GM12878 (cell line): ENCODE measurements around the gene XPNPEP1. TPM values are rescaled to one million over a fixed set of nuclear protein-coding genes. Genes with fewer than 3 reads are reported as not detected.

Experiments
- ATAC-seq: fragments of 200-7000 bp; cut with Tn5 transposase; 3 replicates; pipeline ENCODE4 v1.9.1; 2020; ENCODE audit warnings: mild to moderate bottlenecking, moderate library complexity
- BruUV-seq: library from RNA; stranded (reverse); fragments of 400-500 nt; replicated peaks from 2 replicates; lab custom pipeline; 2021; lab: Mats Ljungman, UMichigan
- CTCF ChIA-PET: fragments of 300-600 bp; sonication (Branson Sonifier 250); formaldehyde crosslinking; extraction: SDS; loops from one replicate; lab custom pipeline; 2021; ENCODE audit warnings: inconsistent platforms; lab: Yijun Ruan, JAX
- POLR2A ChIA-PET: fragments of 350-600 bp; formaldehyde crosslinking; extraction: SDS; loops from one replicate; lab custom pipeline; 2021; ENCODE audit warnings: inconsistent platforms; lab: Charles Lee
- RAD21 ChIA-PET: fragments of 300-600 bp; sonication (Branson Sonifier 250); formaldehyde crosslinking; loops from one replicate; lab custom pipeline; 2023; ENCODE audit warnings: antibody characterized with exemption; ENCODE audit not compliant: unreplicated experiment; lab: Charles Lee
- SMC1A ChIA-PET: fragments of 300-600 bp; sonication (Branson Sonifier 250); formaldehyde crosslinking; loops from one replicate; lab custom pipeline; 2023; ENCODE audit not compliant: unreplicated experiment, uncharacterized antibody; lab: Charles Lee
- DNase-seq: peaks from one replicate; pipeline ENCODE4 v3.0.0-alpha.2; 2011; ENCODE audit warnings: low read depth, low spot score
- FAIRE-seq: peaks from 3 replicates; lab custom pipeline; 2011; peaks lifted over from hg19 to GRCh38; lab: Jason Lieb, UNC
- H2AFZ ChIP-seq: 2 replicates; pipeline ENCODE4 v1.6.0; 2011; ENCODE audit warnings: low read depth, low read length, control low read depth; ENCODE audit not compliant: control insufficient read depth
- H3K27ac ChIP-seq: 2 replicates; pipeline ENCODE4 v1.5.1; 2011; ENCODE audit warnings: control low read depth; ENCODE audit not compliant: control insufficient read depth, insufficient read depth
- H3K27me3 ChIP-seq, 2 experiments: replicated peaks in 1 of 2; 2 replicates each; pipeline versions ENCODE4 v1.6.0 to v1.6.1; 2011; ENCODE audit warnings: low read length in 1 of 2; ENCODE audit not compliant: control insufficient read depth in 2 of 2, insufficient read depth in 2 of 2
- H3K36me3 ChIP-seq, 2 experiments: 2 replicates each; pipeline ENCODE4 v1.5.1; 2011; ENCODE audit warnings: low read length in 1 of 2; ENCODE audit not compliant: control insufficient read depth in 2 of 2, insufficient read depth in 2 of 2
- H3K4me1 ChIP-seq: 2 replicates; pipeline ENCODE4 v1.6.1; 2011; ENCODE audit warnings: mild to moderate bottlenecking, low read length, moderate library complexity, mixed read lengths; ENCODE audit not compliant: control insufficient read depth, insufficient read depth
- H3K4me2 ChIP-seq: 2 replicates; pipeline ENCODE4 v1.6.0; 2011; ENCODE audit warnings: control low read depth; ENCODE audit not compliant: control insufficient read depth, insufficient read depth
- H3K4me3 ChIP-seq: fragments of 200-600 bp; sonication (generic); 2 replicates; pipeline ENCODE4 v1.5.1; 2016
- H3K79me2 ChIP-seq: 2 replicates; pipeline ENCODE4 v1.6.0; 2011; ENCODE audit warnings: low read length; ENCODE audit not compliant: control insufficient read depth, insufficient read depth
- H3K9ac ChIP-seq: 2 replicates; pipeline ENCODE4 v1.8.0; 2011; ENCODE audit warnings: low read length, control low read depth, mixed read lengths; ENCODE audit not compliant: control insufficient read depth, insufficient read depth
- H3K9me3 ChIP-seq: replicated peaks from 3 replicates; pipeline ENCODE4 v1.5.1; 2011; ENCODE audit warnings: mild to moderate bottlenecking, low read length; ENCODE audit not compliant: control insufficient read depth, insufficient read depth
- H4K20me1 ChIP-seq: 2 replicates; pipeline ENCODE4 v1.6.0; 2011; ENCODE audit not compliant: control insufficient read depth, insufficient read depth
- CHD1 ChIP-seq: IDR thresholded peaks from 2 replicates; pipeline ENCODE4 v1.6.1; 2012; ENCODE audit warnings: low read depth, low read length, improper control_type of control experiment
- EED ChIP-seq: sonication (generic); IDR thresholded peaks from 2 replicates; pipeline ENCODE4 v1.6.1; 2016; ENCODE audit warnings: antibody characterized with exemption, low read depth
- FOS ChIP-seq: IDR thresholded peaks from 3 replicates; pipeline ENCODE4 v1.6.1; 2011; ENCODE audit warnings: borderline replicate concordance; ENCODE audit not compliant: insufficient read length; ENCODE audit errors: extremely low read depth
- IRF3 ChIP-seq: fragments of 450-650 bp; IDR thresholded peaks from 2 replicates; pipeline ENCODE4 v1.6.1; 2014; ENCODE audit warnings: mild to moderate bottlenecking
- KDM1A ChIP-seq: fragments of 200-600 bp; sonication (generic); IDR thresholded peaks from 2 replicates; pipeline ENCODE4 v1.6.1; 2016; ENCODE audit warnings: borderline replicate concordance
- MEF2B ChIP-seq: fragments of 450-650 bp; IDR thresholded peaks from 2 replicates; pipeline ENCODE4 v1.6.1; 2018; ENCODE audit warnings: mild to moderate bottlenecking, moderate library complexity; ENCODE audit not compliant: partially characterized antibody, poor library complexity, severe bottlenecking
- MTA3 ChIP-seq: IDR thresholded peaks from 2 replicates; pipeline ENCODE4 v1.6.1; 2012; ENCODE audit warnings: low read length, inconsistent platforms, borderline replicate concordance
- NFXL1 ChIP-seq: fragments of 450-650 bp; IDR thresholded peaks from 2 replicates; pipeline ENCODE4 v1.6.1; 2017; ENCODE audit warnings: antibody characterized with exemption, mild to moderate bottlenecking, borderline replicate concordance
- RELA ChIP-seq: fragments of 450-650 bp; IDR thresholded peaks from 2 replicates; pipeline ENCODE4 v1.8.0; 2014; ENCODE audit warnings: borderline replicate concordance; ENCODE audit not compliant: partially characterized antibody
- SMAD1 ChIP-seq: fragments of 450-650 bp; IDR thresholded peaks from 2 replicates; pipeline ENCODE4 v1.6.1; 2018; ENCODE audit warnings: mild to moderate bottlenecking, low read depth; ENCODE audit not compliant: partially characterized antibody
- SREBF2 ChIP-seq: IDR thresholded peaks from 2 replicates; pipeline ENCODE4 v1.6.1; 2012; ENCODE audit warnings: mild to moderate bottlenecking, low read length
- SUZ12 ChIP-seq: fragments of 200-600 bp; sonication (generic); IDR thresholded peaks from one replicate; pipeline ENCODE4 v1.6.1; 2018; ENCODE audit warnings: antibody characterized with exemption, mild to moderate bottlenecking; ENCODE audit not compliant: unreplicated experiment
- ZNF274 ChIP-seq: IDR thresholded peaks from one replicate; pipeline ENCODE4 v1.8.0; 2011; ENCODE audit not compliant: insufficient read length, insufficient read depth
- ZZZ3 ChIP-seq: IDR thresholded peaks from 2 replicates; pipeline ENCODE4 v1.6.1; 2011; ENCODE audit warnings: low read depth; ENCODE audit not compliant: control insufficient read depth, insufficient read length
- WGBS: methylation state at CpG from one replicate; pipeline ENCODE4 v1.1.6; 2016; ENCODE audit warnings: low lambda C conversion rate; ENCODE audit not compliant: insufficient replicate concordance, insufficient coverage; ENCODE audit errors: missing lambda C conversion rate; 5-methylcytosine and 5-hydroxymethylcytosine counted together
- in situ Hi-C: fragments of 300-500 bp; cut with MboI; formaldehyde crosslinking; loops from 9 replicates; pipeline ENCODE4 v1.14.3; 2018; ENCODE audit warnings: mixed read lengths
- intact Hi-C: fragments of 100-400 bp; cut with micrococcal nuclease; formaldehyde crosslinking; loops from one replicate; pipeline ENCODE4 v1.14.2; 2022; ENCODE audit not compliant: unreplicated experiment
- polyA plus RNA-seq, 11 experiments: library from polyadenylated mRNA; depleted of rRNA in 4 of 11; unstranded in 6 of 11; stranded (reverse) in 5 of 11; fragments of >200 nt; fragmentation: Nextera tagmentation in 4 of 11; fragmentation: Illumina TruSeq in 1 of 11; extraction: Ambion mirVana in 4 of 11; extraction: Trizol in 1 of 11; gene quantifications; 1 replicate in 1 of 11; 2 replicates in 10 of 11; pipeline versions ENCODE4 v1.2.1 to v1.2.3, GENCODE V29; 2011 to 2016; ENCODE audit warnings: inconsistent platforms in 2 of 11, missing spikeins in 2 of 11, low read depth in 1 of 11
- total RNA-seq, 4 experiments: library from RNA; depleted of rRNA in 3 of 4; stranded (reverse); fragments of >200 nt in 3 of 4; fragmentation: Illumina TruSeq in 1 of 4; extraction: Trizol in 1 of 4; gene quantifications; 2 replicates each; pipeline versions ENCODE4 v1.2.1 to v1.2.3, GENCODE V29; 2013 to 2021
- TF ChIP-seq, protein P1 (sequence below): IDR thresholded peaks from 2 replicates; pipeline ENCODE4 v1.6.1; 2012; ENCODE audit warnings: low read depth, low read length, improper control_type of control experiment
- TF ChIP-seq, protein P2 (sequence below): fragments of 450-650 bp; IDR thresholded peaks from 2 replicates; pipeline ENCODE4 v1.6.1; 2016; ENCODE audit warnings: mild to moderate bottlenecking
- TF ChIP-seq, protein P3 (sequence below): fragments of 150-350 bp; IDR thresholded peaks from 2 replicates; pipeline ENCODE4 v1.6.1; 2014; ENCODE audit warnings: mild to moderate bottlenecking, low read depth, low read length

The XPNPEP1 gene
- total and polyA plus RNA-seq, 10 of the 15 experiments (the other 5 are each of a cell fraction or from before 2014, with no cell fraction given): 22.7 to 108 (median 43.5) TPM

- Histone ChIP-seq H3K79me2 (peaks cover 31% of the 10 kb centered on the region), H3K9ac (no peak overlapping the region), H3K27me3 (no peaks in the 10 kb centered on the region), H2AFZ (no peak overlapping the region), H3K27ac (peak overlapping the region; percentile 54), H3K36me3 (peaks cover 0 to 6% of the 10 kb centered on the region in 2 experiments; a peak in 1 of 4 replicates), H3K4me1 (peaks cover 49% of the 10 kb centered on the region), H3K4me2 (peak overlapping the region; percentile 67), H4K20me1 (no peaks in the 10 kb centered on the region), H3K9me3 (peaks cover 4% of the 10 kb centered on the region; the same call in 2 of the 3 replicates), H3K4me3 (peak overlapping the region; percentile 11; the same call in 1 of the 2 replicates)
- no TSS peak for BruUV-seq
- RAD21 ChIA-PET: interaction anchor here (1.1 to 1.9 kb wide), 5 partner anchors 9 to 45 kb away, joined by 5 to 10 read pairs (median 6); no protein-coding TSS in a partner anchor
- FAIRE-seq (peak; percentile 80), DNase-seq (peak; percentile 84), ATAC-seq (peak; percentile 91)
- SMC1A ChIA-PET: interaction anchor here (0.6 to 6.1 kb wide), 10 partner anchors 9 to 198 kb away, joined by 3 to 30 read pairs (median 6); partner anchors contain the start of gene XPNPEP1
- intact Hi-C loops: no loop called here
- POLR2A ChIA-PET: interaction anchor here (0.6 to 1.4 kb wide), 7 partner anchors 9 to 265 kb away, joined by 3 to 6 read pairs (median 4); partner anchors contain the start of gene ADD3
- CTCF ChIA-PET: interaction anchor here (0.7 to 4.4 kb wide), 10 partner anchors 10 to 226 kb away, joined by 3 to 26 read pairs (median 4); no protein-coding TSS in a partner anchor
- in situ Hi-C loops: no loop called here
- WGBS: 76% methylated on average over 2 of the region's 2 CpGs
- no peak for TF ChIP-seq KDM1A
- no peak for TF ChIP-seq RELA
- TF ChIP-seq SUZ12: no peak
- no peak for TF ChIP-seq ZNF274
- TF ChIP-seq IRF3: no peak
- peak; percentile 39; the same call in 1 of the 2 replicates for TF ChIP-seq EED
- TF ChIP-seq, protein P1, sequence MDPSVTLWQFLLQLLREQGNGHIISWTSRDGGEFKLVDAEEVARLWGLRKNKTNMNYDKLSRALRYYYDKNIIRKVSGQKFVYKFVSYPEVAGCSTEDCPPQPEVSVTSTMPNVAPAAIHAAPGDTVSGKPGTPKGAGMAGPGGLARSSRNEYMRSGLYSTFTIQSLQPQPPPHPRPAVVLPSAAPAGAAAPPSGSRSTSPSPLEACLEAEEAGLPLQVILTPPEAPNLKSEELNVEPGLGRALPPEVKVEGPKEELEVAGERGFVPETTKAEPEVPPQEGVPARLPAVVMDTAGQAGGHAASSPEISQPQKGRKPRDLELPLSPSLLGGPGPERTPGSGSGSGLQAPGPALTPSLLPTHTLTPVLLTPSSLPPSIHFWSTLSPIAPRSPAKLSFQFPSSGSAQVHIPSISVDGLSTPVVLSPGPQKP: no peak
- TF ChIP-seq CHD1: no peak
- no peak for TF ChIP-seq FOS
- TF ChIP-seq ZZZ3: no peak
- TF ChIP-seq NFXL1: no peak
- TF ChIP-seq, protein P2, sequence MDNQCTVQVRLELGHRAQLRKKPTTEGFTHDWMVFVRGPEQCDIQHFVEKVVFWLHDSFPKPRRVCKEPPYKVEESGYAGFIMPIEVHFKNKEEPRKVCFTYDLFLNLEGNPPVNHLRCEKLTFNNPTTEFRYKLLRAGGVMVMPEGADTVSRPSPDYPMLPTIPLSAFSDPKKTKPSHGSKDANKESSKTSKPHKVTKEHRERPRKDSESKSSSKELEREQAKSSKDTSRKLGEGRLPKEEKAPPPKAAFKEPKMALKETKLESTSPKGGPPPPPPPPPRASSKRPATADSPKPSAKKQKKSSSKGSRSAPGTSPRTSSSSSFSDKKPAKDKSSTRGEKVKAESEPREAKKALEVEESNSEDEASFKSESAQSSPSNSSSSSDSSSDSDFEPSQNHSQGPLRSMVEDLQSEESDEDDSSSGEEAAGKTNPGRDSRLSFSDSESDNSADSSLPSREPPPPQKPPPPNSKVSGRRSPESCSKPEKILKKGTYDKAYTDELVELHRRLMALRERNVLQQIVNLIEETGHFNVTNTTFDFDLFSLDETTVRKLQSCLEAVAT: 0 out of 2 replicates have a peak, but pooled peaks have one; percentile 65
- TF ChIP-seq, protein P3, sequence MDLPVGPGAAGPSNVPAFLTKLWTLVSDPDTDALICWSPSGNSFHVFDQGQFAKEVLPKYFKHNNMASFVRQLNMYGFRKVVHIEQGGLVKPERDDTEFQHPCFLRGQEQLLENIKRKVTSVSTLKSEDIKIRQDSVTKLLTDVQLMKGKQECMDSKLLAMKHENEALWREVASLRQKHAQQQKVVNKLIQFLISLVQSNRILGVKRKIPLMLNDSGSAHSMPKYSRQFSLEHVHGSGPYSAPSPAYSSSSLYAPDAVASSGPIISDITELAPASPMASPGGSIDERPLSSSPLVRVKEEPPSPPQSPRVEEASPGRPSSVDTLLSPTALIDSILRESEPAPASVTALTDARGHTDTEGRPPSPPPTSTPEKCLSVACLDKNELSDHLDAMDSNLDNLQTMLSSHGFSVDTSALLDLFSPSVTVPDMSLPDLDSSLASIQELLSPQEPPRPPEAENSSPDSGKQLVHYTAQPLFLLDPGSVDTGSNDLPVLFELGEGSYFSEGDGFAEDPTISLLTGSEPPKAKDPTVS: no peak
- peak; percentile 39 for TF ChIP-seq SMAD1
- no peak for TF ChIP-seq SREBF2
- TF ChIP-seq MEF2B: peak; percentile 42
- no peak for TF ChIP-seq MTA3
Observed at GRCh38 chr10:109912335-109913281, 10.7 kb downstream of the XPNPEP1 start.
